Tongue (tissue), 2 donors: ENCODE results near the gene PREPL. TPM values are rescaled to one million over a fixed set of nuclear protein-coding genes. Genes with fewer than 3 reads are reported as not detected.
"Not testable (repeated sequence)": the region's sequence is repeated elsewhere in the genome, so short reads cannot be mapped to it uniquely, and the experiment has no call there.

ENCODE experiments used
- DNase-seq: peaks from one replicate; pipeline ENCODE4 v3.0.0-alpha.2; 2015
- total RNA-seq: library from RNA; depleted of rRNA; stranded (reverse); fragments of >200 nt; gene quantifications from one replicate; pipeline ENCODE4 v1.2.3, GENCODE V29; 2014

The PREPL gene
- 193 TPM for total RNA-seq

- DNase-seq, result peak; percentile 99
Observed at GRCh38 chr2:44361330-44362206, at the start of gene PREPL, which contains the start of gene CAMKMT. Gene PREPL (minus strand): TSS chr2:44361494. CDS start chr2:44346342, 15,152 bp downstream. Gene CAMKMT (plus strand): TSS chr2:44361947.

- DNase-seq, result no peak
Observed at GRCh38 chr2:44398243-44398897, 37.1 kb upstream of the PREPL start.

GRCh38 chr2:44397447-44398175 is 36.3 kb upstream of the PREPL start:
- peak; percentile 5 for DNase-seq

GRCh38 chr2:44392338-44392943 is 31.1 kb upstream of the PREPL start:
- peak; percentile 61 for DNase-seq

GRCh38 chr2:44389895-44390294 is 28.6 kb upstream of the PREPL start:
- DNase-seq, result no peak

- DNase-seq, result no peak
Observed at GRCh38 chr2:44388877-44389276, 27.6 kb upstream of the PREPL start.

- not testable (repeated sequence) for DNase-seq
Observed at GRCh38 chr2:44385226-44385625, 23.9 kb upstream of the PREPL start.

- DNase-seq, result no peak
Observed at GRCh38 chr2:44377486-44377885, 16.2 kb upstream of the PREPL start.

- DNase-seq, result no peak
Observed at GRCh38 chr2:44372246-44372645, 11.0 kb upstream of the PREPL start.

GRCh38 chr2:44371445-44371844 is 10.2 kb upstream of the PREPL start:
- DNase-seq, result no peak

GRCh38 chr2:44369392-44369791 is 8.1 kb upstream of the PREPL start:
- no peak for DNase-seq

- no peak for DNase-seq
Observed at GRCh38 chr2:44367591-44367990, 6.3 kb upstream of the PREPL start.

GRCh38 chr2:44364604-44365003 is 3.3 kb upstream of the PREPL start:
- no peak for DNase-seq

- peak; percentile 67 for DNase-seq
Observed at GRCh38 chr2:44362207-44363015, 1.1 kb upstream of the PREPL start.

GRCh38 chr2:44360749-44361329 is 455 bp downstream of the PREPL start:
- no peak for DNase-seq

GRCh38 chr2:44358503-44358902 is 2.8 kb downstream of the PREPL start:
- DNase-seq, result peak; percentile 81

GRCh38 chr2:44354761-44355160 is 6.5 kb downstream of the PREPL start:
- no peak for DNase-seq

- no peak for DNase-seq
Observed at GRCh38 chr2:44352510-44352909, 8.8 kb downstream of the PREPL start.

- DNase-seq, result peak; percentile 46
Observed at GRCh38 chr2:44351676-44352075, 9.6 kb downstream of the PREPL start.

GRCh38 chr2:44351088-44351487 is 10.2 kb downstream of the PREPL start:
- peak; percentile 20 for DNase-seq

GRCh38 chr2:44349506-44349905 is 11.8 kb downstream of the PREPL start:
- no peak for DNase-seq
